Stimulated activated CD4-positive, alpha-beta T cell treated with anti-CD3 and anti-CD28 coated beads, Interleukin-4, amount 100 ng/mL, for 1 hour (primary cell): Measurements from ENCODE around the gene THOC2.

Experiments used
- DNase-seq: peaks from one replicate; pipeline ENCODE4 v3.0.0-alpha.2; 2020

THOC2 gene

DNA sequence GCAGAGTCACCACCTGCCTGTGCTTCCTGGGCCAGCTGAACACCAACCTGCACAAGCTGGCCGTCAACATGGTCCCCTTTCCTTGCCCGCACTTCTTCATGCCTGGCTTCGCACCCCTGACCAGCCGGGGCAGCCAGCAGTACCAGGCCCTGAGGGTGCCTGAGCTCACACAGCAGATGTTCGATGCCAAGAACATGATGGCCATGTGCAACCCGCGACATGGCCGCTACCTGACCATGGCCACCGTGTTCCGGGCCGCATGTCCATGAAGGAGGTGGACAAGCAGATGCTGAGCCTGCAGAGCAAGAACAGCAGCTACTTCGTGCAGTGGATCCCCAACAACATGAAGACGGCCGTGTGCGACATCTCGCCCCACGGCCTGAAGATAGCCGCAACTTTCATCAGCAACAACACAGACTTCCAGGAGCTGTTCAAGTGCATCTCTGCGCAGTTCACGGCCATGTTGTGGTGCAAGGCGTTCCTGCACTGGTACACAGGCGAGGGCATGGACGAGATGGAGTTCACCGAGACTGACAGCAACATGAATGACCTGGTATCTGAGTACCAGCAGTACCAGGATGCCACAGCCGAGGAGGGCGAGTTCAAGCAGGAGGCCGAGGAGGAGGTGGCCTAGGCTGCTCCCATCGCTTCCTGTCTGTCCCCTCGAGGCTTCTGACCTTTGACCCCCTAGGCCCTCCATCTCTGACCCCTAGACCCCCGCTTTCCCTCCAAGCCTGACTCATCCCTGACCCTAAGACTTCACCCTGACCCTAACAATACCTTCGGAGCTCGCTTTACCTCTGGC lies 170.3 kb downstream of the THOC2 start:
- DNase-seq = no peak

DNA sequence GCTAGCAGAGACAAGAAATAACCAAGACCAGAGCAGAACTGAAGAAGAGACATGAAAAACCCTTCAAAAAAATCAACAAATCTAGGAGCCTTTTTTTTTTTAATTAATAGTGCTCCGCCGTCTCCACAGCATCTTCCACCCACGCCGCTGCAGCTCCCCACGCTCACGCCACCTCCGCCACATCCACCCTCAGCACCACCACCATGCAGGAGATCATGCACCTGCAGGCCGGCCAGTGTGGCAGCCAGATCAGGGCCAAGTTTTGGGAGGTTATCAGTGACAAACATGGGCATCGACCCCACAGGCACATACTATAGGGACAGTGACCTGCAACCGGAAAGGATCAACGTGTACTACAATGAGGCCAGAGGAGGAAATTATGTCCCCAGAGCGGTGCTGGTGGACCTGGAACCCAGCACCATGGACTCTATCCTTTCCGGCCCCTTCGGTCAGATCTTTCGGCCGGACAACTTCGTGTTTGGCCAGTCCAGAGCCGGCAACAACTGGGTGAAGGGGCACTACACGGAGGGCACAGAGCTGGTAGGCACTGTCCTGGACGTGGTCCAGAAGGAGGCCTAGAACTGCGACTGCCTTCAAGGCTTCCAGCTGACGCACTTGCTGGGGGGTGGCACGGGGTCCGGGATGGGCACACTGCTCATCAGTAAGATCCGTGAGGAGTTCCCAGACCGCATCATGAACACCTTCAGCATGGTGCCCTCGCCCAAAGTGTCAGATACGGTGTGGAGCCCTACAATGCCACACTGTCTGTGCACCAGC lies 171.2 kb downstream of the THOC2 start:
- no peak for DNase-seq

DNA sequence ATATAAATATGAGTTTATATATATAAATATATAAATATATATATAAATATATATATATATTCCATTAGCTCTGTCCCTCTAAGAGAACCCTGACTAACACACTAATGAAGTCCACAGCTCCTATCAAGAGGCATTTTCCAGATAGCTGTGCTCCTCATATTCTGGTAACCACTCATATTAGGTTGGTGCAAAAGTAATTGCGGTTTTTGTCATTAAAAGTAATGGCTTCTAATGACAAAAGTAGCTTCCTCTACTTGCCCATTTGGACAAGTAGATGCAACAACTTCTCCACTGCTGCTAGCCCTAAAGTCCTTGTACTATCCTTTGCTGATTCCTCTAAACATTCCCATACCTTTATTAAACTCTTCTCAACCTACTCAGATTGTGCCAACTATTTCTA lies 182.0 kb downstream of the THOC2 start:
- DNase-seq = no peak
